ENCODE measurements around the gene PLA2R1. TPM values are rescaled to one million over a fixed set of nuclear protein-coding genes. Genes with fewer than 3 reads are reported as not detected.
"Not testable (repeated sequence)": the region's sequence is repeated elsewhere in the genome, so short reads cannot be mapped to it uniquely, and the experiment has no call there.

Gene PLA2R1
- total RNA-seq, 2 experiments from 2014 or later, result not detected

GRCh38 chr2:160051371-160051800 lies 11.0 kb downstream of the PLA2R1 start:
- Mint-ChIP-seq H3K27me3 (no peaks in the 10 kb centered on the region), H3K4me1 (no peaks in the 10 kb centered on the region), H3K36me3 (no peaks in the 10 kb centered on the region), H3K4me3 (no peak overlapping the region), H3K27ac (no peak overlapping the region), H3K9me3 (no peaks in the 10 kb centered on the region)
- no peak for DNase-seq

- Mint-ChIP-seq H3K4me3 (no peak overlapping the region), H3K27ac (no peak overlapping the region), H3K36me3 (no peaks in the 10 kb centered on the region), H3K27me3 (no peaks in the 10 kb centered on the region), H3K4me1 (no peaks in the 10 kb centered on the region), H3K9me3 (no peaks in the 10 kb centered on the region)
- no peak for DNase-seq
Measured at GRCh38 chr2:160050147-160050546, 12.3 kb downstream of the PLA2R1 start.

DNA sequence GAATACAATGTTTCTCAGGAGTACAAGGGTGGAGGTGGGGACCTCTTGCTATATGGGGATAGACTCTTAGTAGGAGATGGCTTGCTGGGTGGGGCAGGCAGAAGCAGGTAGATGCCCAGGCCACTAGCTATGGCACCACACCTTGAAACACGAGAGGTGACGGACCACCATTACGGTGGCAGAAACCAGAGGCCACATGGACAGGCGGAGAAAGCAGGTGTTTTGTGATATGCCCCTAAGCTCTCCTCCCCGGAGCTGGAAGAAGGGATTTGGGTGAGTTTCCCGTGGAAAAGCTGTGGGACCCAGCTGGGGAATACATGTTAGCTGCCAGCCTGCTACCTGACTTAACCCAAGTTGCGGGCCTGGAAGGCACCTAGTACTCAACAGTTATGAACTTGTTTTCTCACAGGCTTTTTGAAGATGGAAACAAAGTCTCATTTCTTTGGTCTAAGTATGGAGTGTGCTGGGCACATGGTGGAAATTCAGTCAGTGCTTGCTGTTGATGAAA lies 16.7 kb downstream of the PLA2R1 start:
- Mint-ChIP-seq H3K4me1 (no peaks in the 10 kb centered on the region), H3K9me3 (no peaks in the 10 kb centered on the region), H3K36me3 (no peaks in the 10 kb centered on the region), H3K27ac (no peak overlapping the region), H3K27me3 (peaks cover 3% of the 10 kb centered on the region), H3K4me3 (no peak overlapping the region)
- DNase-seq, result no peak

DNA sequence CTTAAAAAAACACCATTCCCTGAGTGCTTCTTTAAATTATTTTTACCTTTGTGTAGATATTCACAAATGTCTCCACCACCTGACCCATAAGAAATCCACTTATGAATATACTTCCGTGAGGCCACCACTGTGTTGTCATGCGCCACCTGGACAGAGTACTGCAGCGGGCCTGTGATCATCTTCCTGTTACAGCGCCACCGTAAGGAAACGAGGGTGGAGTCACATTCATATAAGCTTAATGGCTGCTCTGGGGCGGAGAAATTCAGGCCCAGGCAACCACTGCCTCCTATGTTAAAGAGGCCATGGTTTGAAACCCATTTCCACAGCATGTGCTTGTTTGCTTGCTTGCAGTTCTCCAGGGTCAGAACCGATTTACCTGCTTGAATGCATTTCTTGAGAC lies 17.7 kb downstream of the PLA2R1 start:
- Mint-ChIP-seq H3K4me3 (no peak overlapping the region), H3K9me3 (no peaks in the 10 kb centered on the region), H3K27ac (no peak overlapping the region), H3K27me3 (peaks cover 3% of the 10 kb centered on the region), H3K4me1 (no peaks in the 10 kb centered on the region), H3K36me3 (no peaks in the 10 kb centered on the region)
- no peak for DNase-seq

DNA sequence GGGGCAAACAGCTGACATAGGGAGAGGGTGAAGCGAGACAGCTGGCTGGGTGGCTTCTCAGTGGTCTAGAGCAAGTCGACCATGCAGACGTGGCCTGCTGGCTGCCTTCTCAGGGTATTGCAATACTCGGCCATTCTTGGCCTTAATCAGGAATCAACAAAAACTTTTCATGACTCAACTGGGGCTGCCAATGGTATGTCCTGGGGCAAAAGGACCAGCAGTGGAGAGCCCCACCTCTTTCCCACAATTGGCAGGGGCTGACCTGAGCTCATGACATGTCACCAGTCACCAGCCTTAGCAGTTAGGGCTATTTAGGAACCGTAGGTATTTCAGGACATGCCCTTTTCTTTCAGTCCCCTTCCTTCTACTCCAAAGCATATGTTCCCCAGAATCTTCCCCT lies 19.1 kb downstream of the PLA2R1 start:
- no peaks in the 10 kb centered on the region for H3K36me3 Mint-ChIP-seq
- H3K27me3 Mint-ChIP-seq, result peaks cover 6% of the 10 kb centered on the region
- no peaks in the 10 kb centered on the region for H3K4me1 Mint-ChIP-seq
- H3K9me3 Mint-ChIP-seq, result no peaks in the 10 kb centered on the region
- no peak overlapping the region for H3K27ac Mint-ChIP-seq
- no peak overlapping the region for H3K4me3 Mint-ChIP-seq
- no peak for DNase-seq

DNA sequence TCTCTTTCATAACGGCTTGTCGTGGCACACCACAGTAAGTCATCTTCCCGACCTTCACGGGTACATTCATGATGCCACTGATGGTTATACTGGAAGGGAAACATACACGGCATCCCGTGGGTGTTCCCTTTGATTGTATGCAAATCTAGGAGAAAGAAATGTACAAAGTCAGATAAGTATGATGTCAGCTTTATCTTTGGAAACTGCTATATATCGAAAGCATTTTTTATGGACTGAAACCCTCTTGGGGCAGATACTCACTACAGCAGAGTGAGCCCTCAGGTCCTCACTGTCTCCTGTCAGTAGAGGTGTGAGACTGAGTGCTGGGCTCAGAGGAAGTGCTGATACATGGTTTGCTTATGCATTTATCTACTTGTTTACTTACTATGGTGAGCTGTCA lies 20.4 kb downstream of the PLA2R1 start:
- Mint-ChIP-seq H3K9me3 (no peaks in the 10 kb centered on the region), H3K27me3 (peaks cover 6% of the 10 kb centered on the region), H3K36me3 (no peaks in the 10 kb centered on the region), H3K4me1 (no peaks in the 10 kb centered on the region), H3K27ac (no peak overlapping the region), H3K4me3 (no peak overlapping the region)
- DNase-seq, result peak; percentile 23

DNA sequence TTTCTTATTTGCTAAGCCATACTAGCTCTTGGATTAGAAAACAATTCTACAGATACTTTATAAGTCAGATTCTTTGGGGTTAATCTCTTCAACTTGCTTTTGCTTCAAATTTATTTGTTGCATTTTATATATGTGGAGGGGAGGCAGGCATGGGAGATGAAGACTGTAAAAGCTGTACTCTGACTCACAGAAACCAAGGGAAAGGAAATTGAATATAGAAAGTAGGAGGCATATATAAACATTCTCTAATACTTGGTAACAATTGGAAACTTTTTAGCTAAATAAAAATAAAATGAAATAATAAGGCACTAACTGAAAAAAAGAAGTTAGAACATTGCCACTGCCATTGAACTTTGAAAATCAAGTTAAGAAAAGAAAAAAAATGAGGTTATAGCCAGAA lies 21.3 kb downstream of the PLA2R1 start:
- Mint-ChIP-seq H3K27ac (no peak overlapping the region), H3K4me3 (no peak overlapping the region), H3K9me3 (no peaks in the 10 kb centered on the region), H3K27me3 (peaks cover 6% of the 10 kb centered on the region), H3K36me3 (no peaks in the 10 kb centered on the region), H3K4me1 (no peaks in the 10 kb centered on the region)
- no peak for DNase-seq

DNA sequence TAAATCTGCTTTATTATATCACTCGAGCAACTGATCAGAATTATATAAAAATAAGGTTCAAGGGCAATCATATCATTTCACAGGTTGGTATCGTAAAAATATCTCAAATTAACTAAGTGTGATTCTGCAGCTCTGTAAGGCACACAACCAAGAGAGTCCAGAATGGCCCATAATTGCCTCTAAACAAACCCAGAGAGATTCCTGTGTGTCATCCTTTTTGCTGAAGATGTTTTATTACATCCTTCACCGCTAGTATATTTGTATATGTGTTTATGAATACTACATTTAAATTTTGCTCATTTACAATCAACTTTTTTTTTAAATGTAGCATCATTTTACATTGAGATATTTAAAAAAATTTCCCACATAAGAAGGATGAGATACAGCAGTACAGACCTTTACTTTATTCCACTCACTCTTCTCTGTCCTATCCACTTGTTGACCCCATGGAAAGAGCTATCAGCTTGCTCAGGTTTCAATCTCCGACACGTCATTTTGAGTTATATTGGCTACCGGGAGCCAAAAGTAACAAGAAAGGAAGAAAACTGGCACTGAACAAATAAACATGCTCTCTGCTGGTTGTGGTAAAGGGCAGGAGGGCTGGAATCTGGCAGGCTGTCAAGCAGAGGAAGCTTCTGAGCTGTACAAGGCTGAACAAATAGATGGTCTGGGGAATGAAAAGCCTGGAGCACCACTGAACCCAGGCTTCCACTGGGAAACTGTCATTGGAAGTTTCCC lies 23.1 kb downstream of the PLA2R1 start:
- Mint-ChIP-seq H3K36me3 (no peaks in the 10 kb centered on the region), H3K27me3 (peaks cover 5% of the 10 kb centered on the region), H3K4me1 (no peaks in the 10 kb centered on the region), H3K4me3 (no peak overlapping the region), H3K27ac (no peak overlapping the region), H3K9me3 (no peaks in the 10 kb centered on the region)
- no peak for DNase-seq

DNA sequence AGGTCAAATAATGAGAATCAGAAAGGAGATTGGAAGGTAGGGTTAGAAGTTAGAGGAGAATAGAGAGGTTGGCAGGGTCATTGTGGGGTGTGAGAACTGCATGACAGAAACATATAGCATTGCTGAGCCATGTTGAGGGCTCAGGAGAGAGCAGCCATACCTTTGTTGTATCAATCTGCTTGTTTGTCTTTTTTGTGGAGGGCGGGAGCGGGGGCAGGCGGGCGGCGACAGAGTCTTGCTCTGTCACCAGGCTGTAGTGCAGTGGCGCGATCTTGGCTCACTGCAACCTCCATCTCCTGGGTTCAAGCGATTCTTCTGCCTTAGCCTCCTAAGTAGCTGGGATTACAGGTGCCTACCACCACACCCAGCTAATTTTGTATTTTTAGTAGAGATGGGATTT lies 23.8 kb downstream of the PLA2R1 start:
- not testable (repeated sequence) for H3K9me3 Mint-ChIP-seq, H3K27me3 Mint-ChIP-seq, DNase-seq, H3K36me3 Mint-ChIP-seq, H3K4me3 Mint-ChIP-seq, H3K27ac Mint-ChIP-seq, H3K4me1 Mint-ChIP-seq

GRCh38 chr2:160036736-160037135 lies 25.7 kb downstream of the PLA2R1 start:
- H3K27me3 Mint-ChIP-seq, result peaks cover 3% of the 10 kb centered on the region
- no peak overlapping the region for H3K4me3 Mint-ChIP-seq
- no peaks in the 10 kb centered on the region for H3K4me1 Mint-ChIP-seq
- H3K36me3 Mint-ChIP-seq, result no peaks in the 10 kb centered on the region
- DNase-seq, result no peak
- no peak overlapping the region for H3K27ac Mint-ChIP-seq
- no peaks in the 10 kb centered on the region for H3K9me3 Mint-ChIP-seq

DNA sequence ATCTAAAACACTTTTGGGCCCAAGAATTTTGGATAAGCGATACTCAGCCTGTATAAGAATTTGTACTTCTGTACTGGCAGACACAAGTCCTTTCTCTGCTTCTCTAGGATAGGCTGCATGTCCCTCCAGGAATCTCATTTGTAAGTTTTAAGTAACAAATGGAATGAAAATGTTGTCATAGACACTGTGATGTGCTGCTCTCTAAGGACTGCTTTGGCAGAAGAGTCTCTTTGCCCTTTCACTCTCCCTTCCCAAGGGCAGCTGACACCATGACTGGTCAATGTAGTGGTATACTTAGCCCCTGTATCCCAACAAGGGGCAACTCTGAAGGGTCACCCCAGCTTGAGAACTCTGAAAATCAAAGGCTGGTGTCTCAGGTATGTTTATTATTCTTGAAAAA lies 27.3 kb downstream of the PLA2R1 start:
- no peaks in the 10 kb centered on the region for H3K9me3 Mint-ChIP-seq
- H3K4me3 Mint-ChIP-seq, result no peak overlapping the region
- no peak overlapping the region for H3K27ac Mint-ChIP-seq
- peaks cover 3% of the 10 kb centered on the region for H3K27me3 Mint-ChIP-seq
- DNase-seq, result no peak
- no peaks in the 10 kb centered on the region for H3K4me1 Mint-ChIP-seq
- H3K36me3 Mint-ChIP-seq, result no peaks in the 10 kb centered on the region

DNA sequence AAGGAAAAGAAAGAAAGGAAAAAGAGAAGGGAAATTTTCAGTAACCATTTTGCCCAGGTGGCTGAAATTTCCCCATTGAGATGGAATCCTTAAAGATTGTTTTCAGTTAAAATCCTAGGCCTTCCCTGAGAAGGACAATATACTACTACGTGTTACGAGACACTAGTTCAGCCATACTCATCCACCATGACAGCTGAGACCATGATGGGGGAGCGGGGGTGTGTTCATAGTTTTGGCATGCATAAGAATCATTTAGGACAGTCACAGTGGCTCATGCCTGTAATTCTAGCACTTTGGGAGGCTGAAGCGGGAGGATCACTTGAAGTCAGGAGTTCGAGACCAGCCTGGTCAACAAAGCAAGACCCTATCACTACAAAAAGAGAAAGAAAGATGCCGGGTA lies 28.0 kb downstream of the PLA2R1 start:
- DNase-seq, result no peak
- no peak overlapping the region for H3K4me3 Mint-ChIP-seq
- H3K36me3 Mint-ChIP-seq, result no peaks in the 10 kb centered on the region
- H3K9me3 Mint-ChIP-seq, result no peaks in the 10 kb centered on the region
- peaks cover 3% of the 10 kb centered on the region for H3K27me3 Mint-ChIP-seq
- H3K4me1 Mint-ChIP-seq, result no peaks in the 10 kb centered on the region
- no peak overlapping the region for H3K27ac Mint-ChIP-seq

GRCh38 chr2:160033732-160034392 lies 28.6 kb downstream of the PLA2R1 start:
- no peak for DNase-seq
- no peak overlapping the region for H3K4me3 Mint-ChIP-seq
- no peak overlapping the region for H3K27ac Mint-ChIP-seq

GRCh38 chr2:160029270-160029628 lies 33.2 kb downstream of the PLA2R1 start:
- H3K27me3 Mint-ChIP-seq, result peaks cover 4% of the 10 kb centered on the region
- H3K27ac Mint-ChIP-seq, result no peak overlapping the region
- no peaks in the 10 kb centered on the region for H3K4me1 Mint-ChIP-seq
- H3K36me3 Mint-ChIP-seq, result no peaks in the 10 kb centered on the region
- H3K9me3 Mint-ChIP-seq, result no peaks in the 10 kb centered on the region
- DNase-seq, result no peak
- no peak overlapping the region for H3K4me3 Mint-ChIP-seq

More at GRCh38 chr2:160033732-160034392, 28.6 kb downstream of the PLA2R1 start:
- no peaks in the 10 kb centered on the region for H3K27me3 Mint-ChIP-seq
- no peaks in the 10 kb centered on the region for H3K36me3 Mint-ChIP-seq
- no peaks in the 10 kb centered on the region for H3K4me1 Mint-ChIP-seq
- no peaks in the 10 kb centered on the region for H3K9me3 Mint-ChIP-seq

- Mint-ChIP-seq H3K4me1 (no peaks in the 10 kb centered on the region), H3K9me3 (no peaks in the 10 kb centered on the region), H3K27me3 (peaks cover 5% of the 10 kb centered on the region), H3K27ac (no peak overlapping the region), H3K36me3 (no peaks in the 10 kb centered on the region), H3K4me3 (no peak overlapping the region)
- DNase-seq, result no peak
Measured at GRCh38 chr2:160028431-160029269, 33.8 kb downstream of the PLA2R1 start.
